Adrenal gland (tissue), 12 donors: Measurements from ENCODE around the gene CACNA1E. TPM values are rescaled to one million over a fixed set of nuclear protein-coding genes. Genes with fewer than 3 reads are reported as not detected.
"Not testable (repeated sequence)": the region's sequence is repeated elsewhere in the genome, so short reads cannot be mapped to it uniquely, and the experiment has no call there.

Experiments
- DNase-seq, 7 donors: peaks; one replicate each; pipeline ENCODE4 v3.0.0-alpha.2; 2019 to 2020
- H3K27ac ChIP-seq, 5 donors: fragments of 200-600 bp; sonication (generic) in 4 of 5; 1 replicate in 3 of 5; 2 replicates in 2 of 5; pipeline versions ENCODE4 v1.5.1 to v1.8.0; 2016 to 2020; ENCODE audit warnings: mild to moderate bottlenecking in 1 of 5
- H3K27me3 ChIP-seq: fragments of 200-600 bp; 2 replicates; pipeline ENCODE4 v1.8.0; 2021
- H3K36me3 ChIP-seq, 2 donors: fragments of 200-600 bp; replicated peaks in 1 of 2; 1 replicate in 1 of 2; 2 replicates in 1 of 2; pipeline versions ENCODE4 v1.5.1 to v1.8.0; 2018 to 2022
- H3K4me1 ChIP-seq, 2 donors: fragments of 200-600 bp; replicated peaks in 1 of 2; 1 replicate in 1 of 2; 2 replicates in 1 of 2; pipeline versions ENCODE4 v1.5.1 to v1.8.0; 2018 to 2021
- H3K4me3 ChIP-seq, 4 donors: fragments of 200-600 bp; sonication (generic) in 3 of 4; one replicate each; pipeline ENCODE4 v1.5.1; 2016 to 2018
- H3K9me3 ChIP-seq, 3 donors: fragments of 200-600 bp; sonication (generic) in 1 of 3; replicated peaks in 1 of 3; 1 replicate in 2 of 3; 2 replicates in 1 of 3; pipeline versions ENCODE4 v1.5.1 to v1.8.0; 2016 to 2021
- CTCF ChIP-seq, 6 experiments: fragments of 450-650 bp in 4 of 6; fragments of 200-600 bp in 2 of 6; sonication (generic) in 1 of 6; IDR thresholded peaks; 1 replicate in 5 of 6; 2 replicates in 1 of 6; pipeline versions ENCODE4 v1.5.1 to v1.8.0; 2016 to 2021; ENCODE audit warnings: antibody characterized with exemption in 6 of 6, mild to moderate bottlenecking in 2 of 6, moderate library complexity in 1 of 6
- POLR2A ChIP-seq, 2 donors: fragments of 450-650 bp; IDR thresholded peaks; one replicate each; pipeline ENCODE4 v1.6.1; 2017; ENCODE audit warnings: antibody characterized with exemption in 2 of 2, mild to moderate bottlenecking in 2 of 2, moderate library complexity in 1 of 2
- WGBS, 4 donors: extraction: QIAGEN DNeasy Blood & Tissue Kit in 2 of 4; methylation state at CpG; one replicate each; pipeline versions ENCODE4 v1.1.5 to v1.1.7; 2013 to 2017; 5-methylcytosine and 5-hydroxymethylcytosine counted together
- intact Hi-C, 2 donors: fragments of 100-400 bp; cut with DNase I; formaldehyde crosslinking; loops; one replicate each; pipeline versions ENCODE4 v1.14.1 to v1.15.0; 2022 to 2023
- polyA plus RNA-seq, 3 donors: library from polyadenylated mRNA; stranded (reverse); fragments of 200-250 nt in 2 of 3; fragments of 350-450 nt in 1 of 3; fragmentation: Illumina TruSeq in 1 of 3; extraction: RNeasy Lipid Tissue Mini Kit (QIAGEN cat#74804) in 1 of 3; gene quantifications; one replicate each; pipeline ENCODE4 v1.2.3, GENCODE V29; 2013 to 2014
- total RNA-seq, 9 donors: library from RNA; depleted of rRNA in 4 of 9; stranded (reverse); fragments of >200 nt in 4 of 9; fragments of 120-200 nt in 1 of 9; fragmentation: NEBNext Ultra II Directional in 1 of 9; extraction: Animal tissue kit (Norgen Biotek cat#: 25700) in 1 of 9; gene quantifications; one replicate each; pipeline versions ENCODE4 v1.1.0 to v1.2.4, GENCODE V29; 2013 to 2023
- donor health status: healthy with polysubstance abuse.
- donor health status: Bipolar disorder and iron deficiency.
- donor health status: DM: yes; HTN: yes; CAD: no.
- donor health status: DM: no; HTN: no; CAD: no.
- donor health status: DM: no; HTN: no; CAD: no.
- donor health status: DM: yes; HTN: yes; CAD: no.

Gene CACNA1E
- total and polyA plus RNA-seq, 12 donors, result 0.08 to 3.2 (median 1.3) TPM; not detected in 3

- no peaks in the 10 kb centered on the region for H3K36me3 ChIP-seq
- 52 to 58% (median 56%) methylated on average over 2 of the region's 2 CpGs for WGBS, 4 donors
- intact Hi-C loops, result no loop called here
Observed at GRCh38 chr1:181522864-181523263, 39.5 kb downstream of the CACNA1E start.

GRCh38 chr1:181525104-181525721 is 41.9 kb downstream of the CACNA1E start:
- intact Hi-C loops, result no loop called here
- Histone ChIP-seq H3K4me3 (no peak overlapping the region), H3K27me3 (no peaks in the 10 kb centered on the region), H3K9me3 (no peaks in the 10 kb centered on the region), H3K4me1 (no peaks in the 10 kb centered on the region), H3K36me3 (no peaks in the 10 kb centered on the region), H3K27ac (no peak overlapping the region)
- 88 to 100% (median 94%) methylated on average over 1 of the region's 1 CpG for WGBS, 4 donors
- TF ChIP-seq CTCF (IDR thresholded peaks at IDR 0.05) (no peak), POLR2A (IDR thresholded peaks at IDR 0.05) (no peak)
- DNase-seq, result no peak

More at GRCh38 chr1:181522864-181523263, 39.5 kb downstream of the CACNA1E start:
- Histone ChIP-seq H3K9me3 (no peaks in the 10 kb centered on the region), H3K27ac (no peak overlapping the region), H3K27me3 (no peaks in the 10 kb centered on the region), H3K4me1 (no peaks in the 10 kb centered on the region), H3K4me3 (no peak overlapping the region)
- no peak for TF ChIP-seq POLR2A (IDR thresholded peaks at IDR 0.05)
- TF ChIP-seq CTCF (IDR thresholded peaks at IDR 0.05), result no peak
- no peak for DNase-seq

DNA sequence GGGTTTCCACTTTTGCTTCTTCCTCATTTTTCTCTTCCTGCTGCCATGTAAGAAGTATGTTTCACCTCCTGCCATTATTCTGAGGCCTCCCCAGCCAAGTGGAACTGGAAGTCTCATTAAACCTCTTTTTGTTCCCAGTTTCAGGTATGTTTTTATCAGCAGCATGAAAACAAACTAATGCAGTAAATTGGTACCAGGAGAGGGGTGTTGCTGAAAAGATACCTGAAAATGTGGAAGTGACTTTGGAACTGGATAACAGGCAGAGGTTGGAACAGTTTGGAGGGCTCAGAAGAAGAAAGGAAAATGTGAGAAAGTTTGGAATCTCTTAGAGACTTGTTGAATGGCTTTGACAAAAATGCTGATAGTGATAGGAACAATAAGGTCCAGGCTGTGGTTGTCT is 44.9 kb downstream of the CACNA1E start:
- H3K9me3 ChIP-seq, H3K4me3 ChIP-seq, H3K4me1 ChIP-seq, H3K27ac ChIP-seq, DNase-seq, H3K27me3 ChIP-seq, intact Hi-C loops, H3K36me3 ChIP-seq: not testable (repeated sequence)

GRCh38 chr1:181531441-181531840 is 48.1 kb downstream of the CACNA1E start:
- H3K4me3 ChIP-seq, result no peak overlapping the region
- DNase-seq, result no peak
- 79 to 88% (median 85%) methylated on average over 5 of the region's 5 CpGs for WGBS, 4 donors
- H3K27me3 ChIP-seq, result no peaks in the 10 kb centered on the region
- H3K9me3 ChIP-seq, result no peaks in the 10 kb centered on the region
- no peaks in the 10 kb centered on the region for H3K36me3 ChIP-seq
- no peak overlapping the region for H3K27ac ChIP-seq
- intact Hi-C loops, result no loop called here
- no peak for TF ChIP-seq POLR2A (IDR thresholded peaks at IDR 0.05)
- no peak for TF ChIP-seq CTCF (IDR thresholded peaks at IDR 0.05)
- H3K4me1 ChIP-seq, result no peaks in the 10 kb centered on the region

DNA sequence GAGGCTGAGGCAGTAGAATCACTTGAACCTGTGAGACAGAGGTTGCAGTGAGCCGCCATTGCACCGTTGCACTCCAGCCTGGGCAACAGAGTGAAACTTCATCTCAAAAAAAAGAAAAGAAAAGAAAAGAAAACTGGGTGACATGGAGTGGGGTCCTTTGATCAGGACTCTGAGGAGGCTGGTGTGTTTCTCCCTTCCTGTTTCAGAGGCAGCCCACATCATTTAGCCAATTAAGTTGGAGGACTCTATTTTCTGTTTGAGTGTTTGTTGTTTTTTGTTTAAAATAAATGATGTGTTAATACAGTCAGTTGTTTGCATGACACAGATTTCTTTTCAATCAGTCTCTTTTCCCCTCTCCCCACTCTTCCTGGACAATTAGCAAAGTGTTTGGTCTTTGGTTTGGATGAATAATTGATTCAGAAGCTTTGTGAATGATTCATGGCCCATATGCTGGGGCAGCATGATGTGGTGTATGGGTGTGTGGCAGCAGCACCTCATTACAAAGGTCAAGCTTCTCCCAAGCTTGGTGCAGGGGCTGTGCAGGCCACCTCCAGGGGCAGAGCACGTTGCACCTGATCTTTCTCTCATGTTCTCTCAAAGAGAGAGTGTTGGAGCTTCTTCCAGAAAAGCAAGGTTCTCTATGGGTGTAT is 48.8 kb downstream of the CACNA1E start:
- DNase-seq, result no peak

More for the DNA sequence above, 48.8 kb downstream of the CACNA1E start:
- H3K27me3 ChIP-seq, result no peaks in the 10 kb centered on the region
- no peaks in the 10 kb centered on the region for H3K4me1 ChIP-seq
- H3K27ac ChIP-seq, result no peak overlapping the region
- intact Hi-C loops, result no loop called here
- WGBS, 4 donors, result 65 to 74% (median 69%) methylated on average over 3 of the region's 3 CpGs
- H3K4me3 ChIP-seq, result no peak overlapping the region
- H3K36me3 ChIP-seq, result no peaks in the 10 kb centered on the region
- H3K9me3 ChIP-seq, result no peaks in the 10 kb centered on the region
- TF ChIP-seq CTCF (IDR thresholded peaks at IDR 0.05) (no peak), POLR2A (IDR thresholded peaks at IDR 0.05) (no peak)
